ENCODE measurements around the gene TTBK2.

Gene TTBK2

GRCh38 chr15:42707068-42707467 lies 213.5 kb downstream of the TTBK2 start:
- TF ChIP-seq ZFX (IDR thresholded peaks at IDR 0.05; ENCODE audit: borderline replicate concordance) (no peak), CTCF (IDR thresholded peaks at IDR 0.05) (no peak)
- H3K27ac ChIP-seq, result peak overlapping the region; percentile 45

- no peak for TF ChIP-seq ZFX (IDR thresholded peaks at IDR 0.05; ENCODE audit: borderline replicate concordance)
- TF ChIP-seq CTCF (IDR thresholded peaks at IDR 0.05), result no peak
- no peak overlapping the region for H3K27ac ChIP-seq
These were observed 215.2 kb downstream of the TTBK2 start for GRCh38 chr15:42705336-42705735.

GRCh38 chr15:42704492-42704926 lies 216.1 kb downstream of the TTBK2 start:
- TF ChIP-seq ZFX (IDR thresholded peaks at IDR 0.05; ENCODE audit: borderline replicate concordance) (no peak), CTCF (IDR thresholded peaks at IDR 0.05) (peak; percentile 91)
- H3K27ac ChIP-seq, result no peak overlapping the region

- H3K27ac ChIP-seq, result no peak overlapping the region
- TF ChIP-seq ZFX (IDR thresholded peaks at IDR 0.05; ENCODE audit: borderline replicate concordance) (no peak), CTCF (IDR thresholded peaks at IDR 0.05) (no peak)
These were observed 224.0 kb downstream of the TTBK2 start for GRCh38 chr15:42696626-42697025.

- H3K27ac ChIP-seq, result no peak overlapping the region
- TF ChIP-seq ZFX (IDR thresholded peaks at IDR 0.05; ENCODE audit: borderline replicate concordance) (no peak), CTCF (IDR thresholded peaks at IDR 0.05) (no peak)
These were observed 225.0 kb downstream of the TTBK2 start for GRCh38 chr15:42695527-42696071.

GRCh38 chr15:42694398-42694797 lies 226.2 kb downstream of the TTBK2 start:
- H3K27ac ChIP-seq, result no peak overlapping the region
- TF ChIP-seq CTCF (IDR thresholded peaks at IDR 0.05) (no peak), ZFX (IDR thresholded peaks at IDR 0.05; ENCODE audit: borderline replicate concordance) (no peak)

GRCh38 chr15:42693942-42694341 lies 226.6 kb downstream of the TTBK2 start:
- TF ChIP-seq CTCF (IDR thresholded peaks at IDR 0.05) (no peak), ZFX (IDR thresholded peaks at IDR 0.05; ENCODE audit: borderline replicate concordance) (no peak)
- H3K27ac ChIP-seq, result no peak overlapping the region

All from 22Rv1 (cell line).